GM12878 (cell line): Measurements from ENCODE around the gene SNU13. TPM values are rescaled to one million over a fixed set of nuclear protein-coding genes. Genes with fewer than 3 reads are reported as not detected.

Experiments
- BACH1 ChIP-seq: fragments of 450-650 bp; IDR thresholded peaks from 2 replicates; pipeline ENCODE4 v1.6.1; 2017; ENCODE audit warnings: mild to moderate bottlenecking, borderline replicate concordance
- CEBPB ChIP-seq, 2 experiments: fragments of 150-350 bp in 1 of 2; IDR thresholded peaks; 2 replicates each; pipeline ENCODE4 v1.6.1; 2012 to 2014; ENCODE audit warnings: low read depth in 2 of 2, low read length in 2 of 2, borderline replicate concordance in 1 of 2, inconsistent platforms in 1 of 2
- CHD4 ChIP-seq: fragments of 200-600 bp; sonication (generic); IDR thresholded peaks from 2 replicates; pipeline ENCODE4 v1.6.1; 2016; ENCODE audit warnings: mild to moderate bottlenecking
- KLF5 ChIP-seq: fragments of 450-650 bp; IDR thresholded peaks from 2 replicates; pipeline ENCODE4 v1.6.1; 2014; ENCODE audit warnings: mild to moderate bottlenecking; ENCODE audit not compliant: partially characterized antibody
- polyA plus RNA-seq, 11 experiments: library from polyadenylated mRNA; depleted of rRNA in 4 of 11; unstranded in 6 of 11; stranded (reverse) in 5 of 11; fragments of >200 nt; fragmentation: Nextera tagmentation in 4 of 11; fragmentation: Illumina TruSeq in 1 of 11; extraction: Ambion mirVana in 4 of 11; extraction: Trizol in 1 of 11; gene quantifications; 1 replicate in 1 of 11; 2 replicates in 10 of 11; pipeline versions ENCODE4 v1.2.1 to v1.2.3, GENCODE V29; 2011 to 2016; ENCODE audit warnings: inconsistent platforms in 2 of 11, missing spikeins in 2 of 11, low read depth in 1 of 11
- total RNA-seq, 4 experiments: library from RNA; depleted of rRNA in 3 of 4; stranded (reverse); fragments of >200 nt in 3 of 4; fragmentation: Illumina TruSeq in 1 of 4; extraction: Trizol in 1 of 4; gene quantifications; 2 replicates each; pipeline versions ENCODE4 v1.2.1 to v1.2.3, GENCODE V29; 2013 to 2021
- TF ChIP-seq, protein P1 (sequence below): fragments of 450-650 bp; formaldehyde crosslinking; IDR thresholded peaks from 2 replicates; pipeline ENCODE4 v1.4.0; 2022; ENCODE audit warnings: mild to moderate bottlenecking, moderate library complexity
- TF ChIP-seq, protein P2 (sequence below): IDR thresholded peaks from 2 replicates; pipeline ENCODE4 v1.6.1; 2012; ENCODE audit warnings: low read depth, low read length, improper control_type of control experiment
- TF ChIP-seq, protein P3 (sequence below): fragments of 450-650 bp; formaldehyde crosslinking; IDR thresholded peaks from 2 replicates; pipeline ENCODE4 v1.5.0; 2022; ENCODE audit warnings: mild to moderate bottlenecking, missing genetic modification characterization
- TF ChIP-seq, protein P4 (sequence below), 3 experiments: IDR thresholded peaks in 2 of 3; conservative IDR thresholded peaks in 1 of 3; 2 replicates each; pipeline ENCODE4 v1.5.1; 2011; ENCODE audit warnings: low read depth in 3 of 3, low read length in 3 of 3, mild to moderate bottlenecking in 3 of 3, control low read depth in 2 of 3, moderate library complexity in 2 of 3, inconsistent platforms in 1 of 3, mixed read lengths in 1 of 3; ENCODE audit not compliant: control insufficient read depth in 2 of 3, insufficient read depth in 1 of 3; ENCODE audit errors: extremely low read depth in 1 of 3
- TF ChIP-seq, protein P5 (sequence below): fragments of 450-650 bp; IDR thresholded peaks from 2 replicates; pipeline ENCODE4 v1.6.1; 2018; ENCODE audit warnings: borderline replicate concordance, mild to moderate bottlenecking; ENCODE audit not compliant: partially characterized antibody
- TF ChIP-seq, protein P6 (sequence below): IDR thresholded peaks from 2 replicates; pipeline ENCODE4 v1.6.1; 2011; ENCODE audit warnings: low read depth, low read length, improper control_type of control experiment, borderline replicate concordance

Gene SNU13
- total and polyA plus RNA-seq, 10 of the 15 experiments (the other 5 are each of a cell fraction or from before 2014, with no cell fraction given), result 157 to 870 (median 256) TPM

DNA sequence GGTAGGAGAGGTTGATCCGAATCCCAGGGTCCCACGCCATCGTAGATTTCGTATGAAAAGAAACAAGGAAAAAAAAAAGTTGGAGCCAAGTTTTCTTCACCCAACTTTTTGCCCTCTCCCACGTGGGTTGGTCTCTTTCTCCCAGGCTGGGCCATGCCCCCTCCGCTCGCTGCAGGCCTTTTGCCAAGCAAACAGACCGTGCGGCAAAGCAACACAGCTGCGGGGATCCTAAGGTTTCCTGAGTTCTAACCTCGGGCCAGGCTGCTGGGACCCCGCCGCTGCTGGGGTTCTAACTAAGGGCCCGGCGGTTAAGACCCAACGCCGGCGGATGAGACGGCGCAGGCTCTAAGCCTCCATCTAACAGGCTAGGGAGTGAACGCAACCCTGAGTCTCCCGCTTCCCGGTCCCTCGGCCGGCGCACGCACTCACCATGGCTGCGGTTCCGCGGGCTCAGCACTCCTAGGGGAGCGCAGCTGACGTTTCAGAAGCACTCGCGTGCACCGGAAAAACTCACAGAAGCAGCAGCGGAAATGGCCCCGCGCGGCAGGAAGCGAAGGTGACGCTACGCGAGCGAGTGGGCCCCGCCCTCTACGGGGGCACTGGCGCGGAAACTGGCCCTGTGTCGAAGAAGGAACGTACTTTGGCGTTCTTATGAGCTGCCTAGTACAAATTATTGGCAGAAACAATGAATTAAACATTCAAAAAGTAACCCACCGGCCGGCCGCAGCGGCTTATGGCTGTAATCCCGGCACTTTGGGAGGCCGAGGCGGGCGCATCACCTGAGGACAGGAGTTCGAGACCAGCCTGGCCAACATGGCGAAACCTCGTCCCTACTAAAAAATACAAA, at the start of gene SNU13 (continued):
- TF ChIP-seq KLF5 (no peak), CEBPB (IDR thresholded peaks at IDR 0.05; ENCODE audit: borderline replicate concordance in 1 of 2, low read depth in 2 of 2, low read length in 2 of 2) (no peak), BACH1 (no peak; the same call in 1 of the 2 replicates), CHD4 (no peak)
- TF ChIP-seq, protein P1, sequence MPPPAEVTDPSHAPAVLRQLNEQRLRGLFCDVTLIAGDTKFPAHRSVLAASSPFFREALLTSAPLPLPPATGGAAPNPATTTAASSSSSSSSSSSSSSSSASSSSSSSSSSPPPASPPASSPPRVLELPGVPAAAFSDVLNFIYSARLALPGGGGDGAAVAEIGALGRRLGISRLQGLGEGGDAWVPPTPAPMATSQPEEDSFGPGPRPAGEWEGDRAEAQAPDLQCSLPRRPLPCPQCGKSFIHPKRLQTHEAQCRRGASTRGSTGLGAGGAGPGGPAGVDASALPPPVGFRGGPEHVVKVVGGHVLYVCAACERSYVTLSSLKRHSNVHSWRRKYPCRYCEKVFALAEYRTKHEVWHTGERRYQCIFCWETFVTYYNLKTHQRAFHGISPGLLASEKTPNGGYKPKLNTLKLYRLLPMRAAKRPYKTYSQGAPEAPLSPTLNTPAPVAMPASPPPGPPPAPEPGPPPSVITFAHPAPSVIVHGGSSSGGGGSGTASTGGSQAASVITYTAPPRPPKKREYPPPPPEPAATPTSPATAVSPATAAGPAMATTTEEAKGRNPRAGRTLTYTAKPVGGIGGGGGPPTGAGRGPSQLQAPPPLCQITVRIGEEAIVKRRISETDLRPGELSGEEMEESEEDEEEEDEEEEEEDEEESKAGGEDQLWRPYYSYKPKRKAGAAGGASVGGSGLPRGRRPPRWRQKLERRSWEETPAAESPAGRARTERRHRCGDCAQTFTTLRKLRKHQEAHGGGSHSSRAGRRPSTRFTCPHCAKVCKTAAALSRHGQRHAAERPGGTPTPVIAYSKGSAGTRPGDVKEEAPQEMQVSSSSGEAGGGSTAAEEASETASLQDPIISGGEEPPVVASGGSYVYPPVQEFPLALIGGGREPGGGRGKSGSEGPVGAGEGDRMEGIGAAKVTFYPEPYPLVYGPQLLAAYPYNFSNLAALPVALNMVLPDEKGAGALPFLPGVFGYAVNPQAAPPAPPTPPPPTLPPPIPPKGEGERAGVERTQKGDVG, result no peak
- TF ChIP-seq, protein P2, sequence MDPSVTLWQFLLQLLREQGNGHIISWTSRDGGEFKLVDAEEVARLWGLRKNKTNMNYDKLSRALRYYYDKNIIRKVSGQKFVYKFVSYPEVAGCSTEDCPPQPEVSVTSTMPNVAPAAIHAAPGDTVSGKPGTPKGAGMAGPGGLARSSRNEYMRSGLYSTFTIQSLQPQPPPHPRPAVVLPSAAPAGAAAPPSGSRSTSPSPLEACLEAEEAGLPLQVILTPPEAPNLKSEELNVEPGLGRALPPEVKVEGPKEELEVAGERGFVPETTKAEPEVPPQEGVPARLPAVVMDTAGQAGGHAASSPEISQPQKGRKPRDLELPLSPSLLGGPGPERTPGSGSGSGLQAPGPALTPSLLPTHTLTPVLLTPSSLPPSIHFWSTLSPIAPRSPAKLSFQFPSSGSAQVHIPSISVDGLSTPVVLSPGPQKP, result peak; percentile 75; the same call in 1 of the 2 replicates
- TF ChIP-seq, protein P3, sequence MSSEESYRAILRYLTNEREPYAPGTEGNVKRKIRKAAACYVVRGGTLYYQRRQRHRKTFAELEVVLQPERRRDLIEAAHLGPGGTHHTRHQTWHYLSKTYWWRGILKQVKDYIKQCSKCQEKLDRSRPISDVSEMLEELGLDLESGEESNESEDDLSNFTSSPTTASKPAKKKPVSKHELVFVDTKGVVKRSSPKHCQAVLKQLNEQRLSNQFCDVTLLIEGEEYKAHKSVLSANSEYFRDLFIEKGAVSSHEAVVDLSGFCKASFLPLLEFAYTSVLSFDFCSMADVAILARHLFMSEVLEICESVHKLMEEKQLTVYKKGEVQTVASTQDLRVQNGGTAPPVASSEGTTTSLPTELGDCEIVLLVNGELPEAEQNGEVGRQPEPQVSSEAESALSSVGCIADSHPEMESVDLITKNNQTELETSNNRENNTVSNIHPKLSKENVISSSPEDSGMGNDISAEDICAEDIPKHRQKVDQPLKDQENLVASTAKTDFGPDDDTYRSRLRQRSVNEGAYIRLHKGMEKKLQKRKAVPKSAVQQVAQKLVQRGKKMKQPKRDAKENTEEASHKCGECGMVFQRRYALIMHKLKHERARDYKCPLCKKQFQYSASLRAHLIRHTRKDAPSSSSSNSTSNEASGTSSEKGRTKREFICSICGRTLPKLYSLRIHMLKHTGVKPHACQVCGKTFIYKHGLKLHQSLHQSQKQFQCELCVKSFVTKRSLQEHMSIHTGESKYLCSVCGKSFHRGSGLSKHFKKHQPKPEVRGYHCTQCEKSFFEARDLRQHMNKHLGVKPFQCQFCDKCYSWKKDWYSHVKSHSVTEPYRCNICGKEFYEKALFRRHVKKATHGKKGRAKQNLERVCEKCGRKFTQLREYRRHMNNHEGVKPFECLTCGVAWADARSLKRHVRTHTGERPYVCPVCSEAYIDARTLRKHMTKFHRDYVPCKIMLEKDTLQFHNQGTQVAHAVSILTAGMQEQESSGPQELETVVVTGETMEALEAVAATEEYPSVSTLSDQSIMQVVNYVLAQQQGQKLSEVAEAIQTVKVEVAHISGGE, result no peak
- TF ChIP-seq, protein P4, sequence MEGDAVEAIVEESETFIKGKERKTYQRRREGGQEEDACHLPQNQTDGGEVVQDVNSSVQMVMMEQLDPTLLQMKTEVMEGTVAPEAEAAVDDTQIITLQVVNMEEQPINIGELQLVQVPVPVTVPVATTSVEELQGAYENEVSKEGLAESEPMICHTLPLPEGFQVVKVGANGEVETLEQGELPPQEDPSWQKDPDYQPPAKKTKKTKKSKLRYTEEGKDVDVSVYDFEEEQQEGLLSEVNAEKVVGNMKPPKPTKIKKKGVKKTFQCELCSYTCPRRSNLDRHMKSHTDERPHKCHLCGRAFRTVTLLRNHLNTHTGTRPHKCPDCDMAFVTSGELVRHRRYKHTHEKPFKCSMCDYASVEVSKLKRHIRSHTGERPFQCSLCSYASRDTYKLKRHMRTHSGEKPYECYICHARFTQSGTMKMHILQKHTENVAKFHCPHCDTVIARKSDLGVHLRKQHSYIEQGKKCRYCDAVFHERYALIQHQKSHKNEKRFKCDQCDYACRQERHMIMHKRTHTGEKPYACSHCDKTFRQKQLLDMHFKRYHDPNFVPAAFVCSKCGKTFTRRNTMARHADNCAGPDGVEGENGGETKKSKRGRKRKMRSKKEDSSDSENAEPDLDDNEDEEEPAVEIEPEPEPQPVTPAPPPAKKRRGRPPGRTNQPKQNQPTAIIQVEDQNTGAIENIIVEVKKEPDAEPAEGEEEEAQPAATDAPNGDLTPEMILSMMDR (IDR thresholded peaks at IDR 0.05 in 2 of 3, conservative IDR thresholded peaks at IDR 0.05 in 1 of 3; ENCODE audit: control insufficient read depth in 2 of 3, extremely low read depth in 1 of 3, insufficient read depth in 1 of 3, low read depth in 3 of 3, low read length in 3 of 3), result no peak
- TF ChIP-seq, protein P5, sequence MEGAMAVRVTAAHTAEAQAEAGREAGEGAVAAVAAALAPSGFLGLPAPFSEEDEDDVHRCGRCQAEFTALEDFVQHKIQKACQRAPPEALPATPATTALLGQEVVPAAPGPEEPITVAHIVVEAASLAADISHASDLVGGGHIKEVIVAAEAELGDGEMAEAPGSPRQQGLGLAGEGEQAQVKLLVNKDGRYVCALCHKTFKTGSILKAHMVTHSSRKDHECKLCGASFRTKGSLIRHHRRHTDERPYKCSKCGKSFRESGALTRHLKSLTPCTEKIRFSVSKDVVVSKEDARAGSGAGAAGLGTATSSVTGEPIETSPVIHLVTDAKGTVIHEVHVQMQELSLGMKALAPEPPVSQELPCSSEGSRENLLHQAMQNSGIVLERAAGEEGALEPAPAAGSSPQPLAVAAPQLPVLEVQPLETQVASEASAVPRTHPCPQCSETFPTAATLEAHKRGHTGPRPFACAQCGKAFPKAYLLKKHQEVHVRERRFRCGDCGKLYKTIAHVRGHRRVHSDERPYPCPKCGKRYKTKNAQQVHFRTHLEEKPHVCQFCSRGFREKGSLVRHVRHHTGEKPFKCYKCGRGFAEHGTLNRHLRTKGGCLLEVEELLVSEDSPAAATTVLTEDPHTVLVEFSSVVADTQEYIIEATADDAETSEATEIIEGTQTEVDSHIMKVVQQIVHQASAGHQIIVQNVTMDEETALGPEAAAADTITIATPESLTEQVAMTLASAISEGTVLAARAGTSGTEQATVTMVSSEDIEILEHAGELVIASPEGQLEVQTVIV, result no peak
- TF ChIP-seq, protein P6, sequence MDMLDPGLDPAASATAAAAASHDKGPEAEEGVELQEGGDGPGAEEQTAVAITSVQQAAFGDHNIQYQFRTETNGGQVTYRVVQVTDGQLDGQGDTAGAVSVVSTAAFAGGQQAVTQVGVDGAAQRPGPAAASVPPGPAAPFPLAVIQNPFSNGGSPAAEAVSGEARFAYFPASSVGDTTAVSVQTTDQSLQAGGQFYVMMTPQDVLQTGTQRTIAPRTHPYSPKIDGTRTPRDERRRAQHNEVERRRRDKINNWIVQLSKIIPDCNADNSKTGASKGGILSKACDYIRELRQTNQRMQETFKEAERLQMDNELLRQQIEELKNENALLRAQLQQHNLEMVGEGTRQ, result no peak
